Skeletal muscle tissue (tissue), 4 donors: Measurements from ENCODE around the gene OXTR. TPM values are rescaled to one million over a fixed set of nuclear protein-coding genes. Genes with fewer than 3 reads are reported as not detected.
"Not testable (repeated sequence)": the region's sequence is repeated elsewhere in the genome, so short reads cannot be mapped to it uniquely, and the experiment has no call there.

Source experiments
- H3K27ac ChIP-seq: one replicate; pipeline ENCODE4 v1.7.0; 2013; ENCODE audit warnings: mild to moderate bottlenecking, low read depth, low read length, inconsistent platforms
- H3K27me3 ChIP-seq, 3 donors: one replicate each; pipeline ENCODE4 v1.7.0; 2013; ENCODE audit warnings: low read length in 3 of 3; ENCODE audit not compliant: control insufficient read depth in 3 of 3, insufficient read depth in 3 of 3
- H3K36me3 ChIP-seq, 3 donors: one replicate each; pipeline ENCODE4 v1.7.0; 2013; ENCODE audit warnings: low read length in 3 of 3; ENCODE audit not compliant: control insufficient read depth in 3 of 3, insufficient read depth in 3 of 3
- H3K4me1 ChIP-seq, 3 donors: one replicate each; pipeline ENCODE4 v1.7.0; 2013; ENCODE audit warnings: low read length in 3 of 3, mild to moderate bottlenecking in 3 of 3; ENCODE audit not compliant: control insufficient read depth in 3 of 3, insufficient read depth in 3 of 3
- H3K4me3 ChIP-seq, 3 donors: one replicate each; pipeline ENCODE4 v1.7.0; 2013; ENCODE audit warnings: low read length in 3 of 3
- H3K9ac ChIP-seq, 3 donors: one replicate each; pipeline ENCODE4 v1.7.0; 2013; ENCODE audit warnings: low read length in 3 of 3, mild to moderate bottlenecking in 3 of 3, moderate library complexity in 2 of 3, low read depth in 1 of 3
- H3K9me3 ChIP-seq, 3 donors: one replicate each; pipeline ENCODE4 v1.7.0; 2013; ENCODE audit warnings: low read length in 3 of 3; ENCODE audit not compliant: control insufficient read depth in 3 of 3
- total RNA-seq: library from RNA; depleted of rRNA; stranded (reverse); fragments of >200 nt; gene quantifications from one replicate; pipeline ENCODE4 v1.2.3, GENCODE V29; 2014
- donor health status: Osteomylitis.

Gene OXTR
- total RNA-seq, 1 donor from 2014 or later = 0.52 TPM

DNA sequence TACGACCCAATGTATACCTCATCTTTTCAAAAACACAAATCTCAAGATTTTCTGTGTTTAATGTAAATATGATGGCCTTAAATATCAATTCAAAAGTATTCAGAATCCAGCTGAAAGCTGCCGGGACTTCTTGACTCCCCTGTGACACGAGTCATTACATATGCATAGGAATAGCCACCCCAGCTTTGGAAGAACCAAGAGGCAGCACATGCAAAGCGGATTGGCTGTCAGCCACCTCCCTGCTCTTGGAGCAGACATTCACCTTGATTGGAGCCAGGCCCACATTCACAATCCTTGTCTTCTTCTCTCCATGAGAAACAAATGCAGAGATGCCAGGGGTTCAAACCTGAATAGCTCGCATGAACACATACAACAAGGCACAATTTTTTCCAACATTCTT, 46.6 kb downstream of the OXTR start:
- Histone ChIP-seq H3K36me3 (no peaks in the 10 kb centered on the region), H3K9ac (no peak overlapping the region), H3K4me3 (no peak overlapping the region), H3K4me1 (no peaks in the 10 kb centered on the region), H3K27ac (no peak overlapping the region), H3K9me3 (no peaks in the 10 kb centered on the region), H3K27me3 (no peaks in the 10 kb centered on the region)

GRCh38 chr3:8715757-8716156, 53.7 kb downstream of the OXTR start:
- H3K27ac ChIP-seq, H3K4me3 ChIP-seq, H3K36me3 ChIP-seq, H3K9me3 ChIP-seq, H3K9ac ChIP-seq, H3K27me3 ChIP-seq: not testable (repeated sequence)
- peaks cover 6 to 21% (median 7%) of the 10 kb centered on the region in 3 donors for H3K4me1 ChIP-seq

GRCh38 chr3:8713901-8714759, 55.3 kb downstream of the OXTR start:
- peaks cover 6 to 24% (median 13%) of the 10 kb centered on the region in 3 donors for H3K4me1 ChIP-seq
- H3K36me3 ChIP-seq = no peaks in the 10 kb centered on the region
- no peak overlapping the region for H3K9ac ChIP-seq
- H3K9me3 ChIP-seq = no peaks in the 10 kb centered on the region
- H3K27me3 ChIP-seq = no peaks in the 10 kb centered on the region
- H3K4me3 ChIP-seq = no peak overlapping the region
- H3K27ac ChIP-seq = no peak overlapping the region

DNA sequence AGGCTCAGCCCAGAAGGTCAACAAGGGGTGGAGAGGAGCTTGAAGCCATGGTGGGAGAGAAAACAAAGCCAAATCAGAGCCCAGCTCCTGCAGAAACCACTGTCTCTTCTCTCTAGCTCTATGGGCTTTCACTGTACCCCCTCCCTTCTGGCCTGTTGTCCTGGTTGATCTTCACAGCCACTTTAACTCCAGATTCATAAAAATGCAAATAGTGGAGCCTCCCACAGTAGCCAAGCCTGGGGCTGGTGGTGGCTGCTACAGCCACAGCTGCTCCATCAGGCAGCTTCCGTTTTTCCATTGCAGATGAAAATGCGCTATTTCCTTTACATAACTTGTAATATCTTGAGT, 56.5 kb downstream of the OXTR start:
- Histone ChIP-seq H3K9me3 (no peaks in the 10 kb centered on the region), H3K4me1 (peaks cover 6 to 24% (median 13%) of the 10 kb centered on the region in 3 donors), H3K4me3 (no peak overlapping the region), H3K9ac (no peak overlapping the region), H3K36me3 (no peaks in the 10 kb centered on the region), H3K27ac (no peak overlapping the region), H3K27me3 (no peaks in the 10 kb centered on the region)

GRCh38 chr3:8712045-8712907, 57.1 kb downstream of the OXTR start:
- Histone ChIP-seq H3K27ac (no peak overlapping the region), H3K27me3 (no peaks in the 10 kb centered on the region), H3K4me3 (no peak overlapping the region), H3K4me1 (peaks cover 6 to 24% (median 13%) of the 10 kb centered on the region in 3 donors), H3K9me3 (no peaks in the 10 kb centered on the region), H3K9ac (no peak overlapping the region), H3K36me3 (no peaks in the 10 kb centered on the region)

DNA sequence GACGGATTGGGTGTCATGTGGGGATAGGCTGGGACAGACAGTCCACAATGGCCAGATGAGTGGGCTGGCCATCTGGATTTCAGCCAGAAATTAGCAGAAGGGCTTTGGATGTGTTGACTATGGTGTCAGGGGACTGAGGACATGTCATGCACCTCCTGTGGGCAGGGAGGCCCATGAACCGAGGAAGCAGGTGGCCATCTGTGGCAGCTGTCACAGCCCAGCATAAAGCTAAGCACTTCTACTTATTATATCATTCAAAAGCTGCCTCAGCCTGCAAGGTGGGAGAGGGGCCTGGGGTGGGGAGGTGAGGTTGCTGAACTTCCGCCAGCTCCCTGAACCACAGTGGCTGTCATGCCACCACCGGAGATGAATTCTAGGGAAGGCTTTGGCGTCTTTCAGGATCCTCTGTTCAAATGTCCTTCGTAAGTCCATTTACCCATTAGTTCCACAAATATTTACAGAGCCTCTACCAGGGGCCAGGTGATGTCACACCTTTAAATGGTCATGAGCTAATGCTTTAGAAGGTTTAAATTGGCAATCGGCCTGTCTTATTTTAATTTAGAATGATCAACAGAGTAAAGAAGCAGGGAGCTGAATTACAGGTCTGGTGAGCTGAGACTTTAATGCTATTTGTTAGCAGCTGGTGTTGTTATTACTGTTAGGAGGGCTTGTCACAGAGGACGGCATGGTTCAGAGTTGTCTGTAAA, 59.5 kb downstream of the OXTR start:
- peaks cover 0 to 4% (median 0%) of the 10 kb centered on the region in 3 donors for H3K9me3 ChIP-seq
- H3K36me3 ChIP-seq = no peaks in the 10 kb centered on the region
- H3K27me3 ChIP-seq = no peaks in the 10 kb centered on the region
- H3K4me1 ChIP-seq = peaks cover 6 to 24% (median 13%) of the 10 kb centered on the region in 3 donors
- H3K9ac ChIP-seq = no peak overlapping the region
- H3K4me3 ChIP-seq = no peak overlapping the region
- no peak overlapping the region for H3K27ac ChIP-seq

DNA sequence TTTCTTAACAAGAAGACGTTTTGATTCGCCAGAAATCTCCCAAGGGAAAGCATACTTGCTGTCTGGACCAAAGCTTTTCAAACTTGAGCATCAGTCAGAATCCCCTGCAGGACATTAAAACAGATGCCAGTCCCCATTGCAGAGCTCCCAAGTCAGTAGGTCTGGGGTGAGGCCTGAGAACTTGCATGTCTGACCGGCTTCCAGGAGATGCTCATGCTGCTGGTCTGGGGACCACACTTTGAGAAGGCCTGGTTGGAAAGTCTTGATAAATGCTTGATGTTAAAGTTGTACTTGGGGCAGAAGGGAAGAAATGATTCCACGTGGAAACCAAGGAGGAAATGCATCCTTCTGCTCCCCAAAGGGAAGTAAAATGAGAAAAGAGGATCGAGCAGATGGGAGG, 60.1 kb downstream of the OXTR start:
- Histone ChIP-seq H3K9ac (no peak overlapping the region), H3K27ac (no peak overlapping the region), H3K4me1 (peaks cover 6 to 24% (median 13%) of the 10 kb centered on the region in 3 donors), H3K9me3 (peaks cover 0 to 4% (median 0%) of the 10 kb centered on the region in 3 donors), H3K27me3 (no peaks in the 10 kb centered on the region), H3K4me3 (no peak overlapping the region), H3K36me3 (no peaks in the 10 kb centered on the region)

DNA sequence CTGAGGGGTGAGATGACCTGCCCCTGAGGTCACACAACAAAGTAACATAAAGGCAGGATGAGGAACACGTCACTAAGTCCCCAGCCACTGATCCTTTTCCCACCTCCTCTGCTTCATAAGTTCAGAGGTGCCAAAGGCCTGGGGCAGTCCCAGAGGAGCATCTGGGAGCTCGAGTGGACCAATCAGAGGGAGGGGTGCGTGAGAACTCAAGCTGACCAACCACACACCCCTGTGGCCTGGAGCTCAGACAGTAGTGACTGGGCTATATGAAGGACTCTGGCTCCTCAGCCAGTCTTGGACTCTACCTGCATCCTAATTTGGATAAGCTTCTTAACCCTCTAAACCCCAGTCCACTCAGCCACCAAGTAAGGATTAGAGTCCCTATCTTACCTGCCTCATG, 63.8 kb downstream of the OXTR start:
- Histone ChIP-seq H3K27me3 (no peaks in the 10 kb centered on the region), H3K4me1 (peaks cover 0 to 6% (median 2%) of the 10 kb centered on the region in 3 donors), H3K27ac (no peak overlapping the region), H3K4me3 (no peak overlapping the region), H3K9me3 (peaks cover 0 to 6% (median 0%) of the 10 kb centered on the region in 3 donors), H3K36me3 (no peaks in the 10 kb centered on the region), H3K9ac (no peak overlapping the region)

GRCh38 chr3:8702560-8702959, 66.9 kb downstream of the OXTR start:
- no peak overlapping the region for H3K4me3 ChIP-seq
- H3K36me3 ChIP-seq = no peaks in the 10 kb centered on the region

More at GRCh38 chr3:8702560-8702959, 66.9 kb downstream of the OXTR start:
- Histone ChIP-seq H3K9ac (no peak overlapping the region), H3K27me3 (no peaks in the 10 kb centered on the region), H3K9me3 (peaks cover 0 to 6% (median 0%) of the 10 kb centered on the region in 3 donors), H3K4me1 (no peaks in the 10 kb centered on the region), H3K27ac (no peak overlapping the region)
